ENCODE measurements around the gene AHCYL2.
"Not testable (repeated sequence)": the region's sequence is repeated elsewhere in the genome, so short reads cannot be mapped to it uniquely, and the experiment has no call there.

The AHCYL2 gene

GRCh38 chr7:129292861-129293260 is 68.0 kb downstream of the AHCYL2 start:
- DNase-seq (ENCODE audit: low spot score) = no peak

GRCh38 chr7:129295015-129295423 is 70.2 kb downstream of the AHCYL2 start:
- no peak for DNase-seq (ENCODE audit: low spot score)

DNA sequence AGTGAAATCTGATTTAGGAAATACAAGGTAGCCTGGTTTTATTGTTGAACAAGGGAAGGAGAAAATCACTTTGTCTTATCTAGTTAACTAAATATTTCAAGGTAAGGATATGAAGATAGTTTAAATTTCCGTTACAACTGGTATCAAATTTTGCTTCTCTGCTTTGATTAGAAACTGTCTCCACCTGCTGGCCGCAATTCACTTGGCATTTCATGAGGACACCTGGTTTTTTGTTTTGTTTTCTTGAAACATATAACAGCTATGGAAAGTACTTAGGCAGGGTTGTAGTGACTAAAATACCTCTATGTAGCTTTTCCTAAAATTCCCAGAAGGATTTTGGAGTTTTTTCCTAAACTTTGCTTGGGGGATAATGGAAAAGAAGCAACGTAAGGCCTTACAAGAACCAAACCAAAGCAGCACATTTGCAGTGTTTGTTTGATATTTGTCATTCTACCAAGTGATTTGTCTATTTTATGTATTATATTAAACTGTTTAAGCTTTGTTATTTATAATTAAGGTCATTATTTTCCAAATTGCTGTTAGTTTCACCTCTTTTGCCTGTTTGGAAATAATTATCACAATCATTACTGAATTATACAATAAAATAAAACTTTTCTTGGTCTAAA is 73.6 kb downstream of the AHCYL2 start:
- peak; percentile 38 for DNase-seq (ENCODE audit: low spot score)

- no peak for DNase-seq (ENCODE audit: low spot score)
These were observed 75.1 kb downstream of the AHCYL2 start for GRCh38 chr7:129299889-129300288.

DNA sequence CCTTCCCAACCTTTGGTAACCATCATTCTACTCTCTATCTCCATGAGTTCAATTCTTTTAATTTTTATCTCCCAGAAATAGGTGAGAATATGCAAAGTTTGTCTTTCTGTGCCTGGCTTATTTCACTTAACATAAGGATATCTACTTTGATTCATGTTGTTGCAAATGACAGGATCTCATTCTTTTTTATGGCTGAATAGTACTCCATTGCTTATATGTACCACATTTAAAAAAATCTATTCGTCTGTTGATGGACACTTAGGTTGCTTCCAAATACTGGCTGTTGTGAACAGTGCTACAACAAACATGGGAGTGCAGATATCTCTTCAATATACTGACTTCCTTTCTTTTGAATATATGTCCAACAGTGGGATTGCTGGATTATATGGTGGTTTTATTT is 75.5 kb downstream of the AHCYL2 start:
- not testable (repeated sequence) for DNase-seq (ENCODE audit: low spot score)

DNA sequence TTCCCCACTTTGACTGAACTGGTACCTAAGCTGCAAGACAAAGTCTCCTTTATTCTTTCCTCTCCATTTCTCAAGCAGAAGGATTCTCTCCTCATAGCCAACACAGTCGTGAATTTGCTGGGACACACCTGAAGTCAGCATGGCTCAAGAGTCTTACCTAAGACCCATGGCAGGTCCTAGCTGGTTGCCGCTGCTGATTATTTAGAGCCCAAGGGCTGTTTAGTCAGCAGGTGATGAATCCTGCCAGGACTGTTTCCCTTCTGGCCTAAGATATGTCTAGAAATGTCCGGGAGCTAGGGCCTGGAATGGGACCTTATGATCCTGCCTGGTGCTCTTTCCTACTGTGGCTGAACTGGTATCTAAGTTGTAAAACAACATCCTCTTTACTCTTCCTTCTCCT is 82.8 kb downstream of the AHCYL2 start:
- no peak for DNase-seq (ENCODE audit: low spot score)

GRCh38 chr7:129308047-129308446 is 83.2 kb downstream of the AHCYL2 start:
- no peak for DNase-seq (ENCODE audit: low spot score)

DNA sequence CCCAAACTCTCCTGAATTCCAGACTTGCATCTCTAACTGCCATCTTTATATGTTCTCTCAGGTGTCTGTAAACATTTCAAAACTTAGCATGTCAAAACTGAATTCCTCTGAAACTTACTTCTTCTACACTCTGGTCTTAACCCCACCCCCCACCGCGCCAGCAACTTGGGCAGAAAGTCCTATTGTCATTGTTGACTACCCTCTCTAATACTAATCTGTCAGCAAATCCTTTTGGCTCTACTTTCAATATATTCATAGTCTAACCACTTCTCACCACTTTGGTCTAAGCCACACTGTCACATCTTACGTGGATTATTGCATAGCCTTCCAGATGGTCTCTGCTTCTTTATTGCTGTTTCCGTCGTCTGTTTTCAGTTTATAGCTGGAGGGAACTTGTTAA is 86.6 kb downstream of the AHCYL2 start:
- DNase-seq (ENCODE audit: low spot score) = no peak

GRCh38 chr7:129313282-129313681 is 88.5 kb downstream of the AHCYL2 start:
- DNase-seq (ENCODE audit: low spot score) = no peak

- no peak for DNase-seq (ENCODE audit: low spot score)
These were observed 91.1 kb downstream of the AHCYL2 start for GRCh38 chr7:129315960-129316359.

- no peak for DNase-seq (ENCODE audit: low spot score)
These were observed 92.6 kb downstream of the AHCYL2 start for GRCh38 chr7:129317450-129317849.

GRCh38 chr7:129327076-129327475 is 102.2 kb downstream of the AHCYL2 start:
- no peak for DNase-seq (ENCODE audit: low spot score)

- no peak for DNase-seq (ENCODE audit: low spot score)
These were observed 107.6 kb downstream of the AHCYL2 start for GRCh38 chr7:129332254-129333035.

- no peak for DNase-seq (ENCODE audit: low spot score)
These were observed 109.6 kb downstream of the AHCYL2 start for GRCh38 chr7:129334473-129334872.

GRCh38 chr7:129338450-129338849 is 113.6 kb downstream of the AHCYL2 start:
- DNase-seq (ENCODE audit: low spot score) = no peak

DNA sequence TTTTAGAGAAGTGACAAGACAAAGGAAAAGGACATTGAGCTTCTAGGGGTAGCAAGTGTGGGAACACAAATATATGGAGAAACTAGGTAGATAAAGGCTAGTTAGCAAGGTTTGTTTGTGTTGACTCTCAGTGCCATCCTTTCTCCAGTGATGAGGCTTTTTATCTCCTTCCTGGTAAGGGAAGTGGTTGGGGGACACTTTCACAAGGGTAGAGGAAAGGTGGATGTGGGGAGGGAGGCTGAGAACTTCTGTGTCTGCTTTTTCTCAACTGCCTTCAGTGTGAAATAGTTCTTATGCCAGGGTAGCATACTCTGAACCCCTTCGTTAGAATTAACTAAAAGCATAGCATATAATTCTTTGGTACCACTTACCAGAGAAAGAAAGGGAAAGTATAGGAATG is 116.4 kb downstream of the AHCYL2 start:
- no peak for DNase-seq (ENCODE audit: low spot score)

DNA sequence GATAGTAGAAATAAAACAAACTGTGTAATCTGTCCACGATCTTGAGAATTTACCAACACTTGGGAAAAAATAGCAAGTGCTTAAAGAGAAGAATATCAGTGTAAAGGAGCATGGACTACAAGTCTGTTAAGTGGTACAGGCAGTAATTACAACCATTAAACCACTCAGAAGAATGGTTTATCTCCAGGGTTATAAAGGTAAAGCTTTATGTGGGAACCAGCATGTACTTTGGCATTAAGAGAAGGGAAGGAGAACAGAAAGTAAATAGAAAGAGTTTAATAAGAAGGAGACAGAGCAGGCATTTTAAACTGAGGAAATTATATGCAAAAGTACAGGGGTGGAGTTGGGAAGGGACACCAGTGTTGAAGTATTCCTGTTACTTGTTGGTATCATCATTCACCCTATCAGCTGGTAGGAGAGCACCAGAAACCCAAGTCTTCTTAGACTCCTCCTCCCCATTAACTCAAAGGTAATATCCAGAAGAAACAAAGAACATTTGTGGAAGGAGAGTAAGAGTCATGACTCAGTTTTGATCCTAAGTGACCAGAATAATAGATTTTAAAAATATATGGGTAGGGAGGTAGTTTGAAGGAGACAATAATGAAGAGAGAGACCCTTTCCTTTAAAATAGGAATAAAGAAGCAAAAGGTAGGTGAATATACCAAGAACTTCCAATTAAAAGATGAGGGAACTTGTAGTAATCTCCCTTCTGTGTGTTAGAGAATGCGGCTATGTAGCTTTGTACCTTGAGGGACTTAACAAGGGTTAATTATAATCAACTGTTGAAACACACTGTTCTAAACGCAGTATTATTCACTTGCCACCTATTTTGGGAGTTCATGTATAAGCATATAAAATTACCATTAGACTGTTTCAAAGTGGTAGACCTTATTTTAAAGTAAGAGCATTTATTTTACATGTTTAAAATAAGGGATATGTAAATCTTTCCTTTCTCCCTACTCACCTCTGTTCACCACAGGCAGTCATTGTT is 117.3 kb downstream of the AHCYL2 start:
- no peak for DNase-seq (ENCODE audit: low spot score)

DNA sequence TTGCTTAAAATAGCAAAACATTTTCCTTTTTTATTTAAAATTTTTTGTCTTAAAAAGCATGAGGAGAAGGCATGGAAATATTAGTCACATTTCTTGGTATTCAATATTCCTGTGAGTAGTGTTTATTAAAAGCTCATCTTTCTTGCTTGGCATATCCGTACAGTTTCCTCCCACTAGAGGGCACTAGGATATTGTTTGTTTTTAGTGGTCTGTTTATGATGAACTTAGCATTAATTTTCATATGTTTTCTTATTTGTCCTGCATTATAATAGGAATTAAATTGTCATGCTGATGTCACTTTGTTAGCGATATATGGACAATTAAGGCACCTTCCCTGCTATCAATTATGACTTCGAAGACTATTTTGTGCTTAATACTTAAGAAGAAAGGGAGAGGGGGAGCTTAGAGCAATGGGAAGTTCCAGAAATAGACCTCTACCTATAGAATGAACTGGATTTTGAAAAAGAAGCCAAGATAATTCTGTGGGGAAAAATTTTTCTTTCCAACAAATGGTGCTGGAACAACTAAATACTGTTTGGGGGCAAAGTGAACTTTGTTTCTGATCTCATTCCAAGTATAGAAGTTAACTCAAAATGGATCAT is 118.4 kb downstream of the AHCYL2 start:
- DNase-seq (ENCODE audit: low spot score) = peak; percentile 35

DNA sequence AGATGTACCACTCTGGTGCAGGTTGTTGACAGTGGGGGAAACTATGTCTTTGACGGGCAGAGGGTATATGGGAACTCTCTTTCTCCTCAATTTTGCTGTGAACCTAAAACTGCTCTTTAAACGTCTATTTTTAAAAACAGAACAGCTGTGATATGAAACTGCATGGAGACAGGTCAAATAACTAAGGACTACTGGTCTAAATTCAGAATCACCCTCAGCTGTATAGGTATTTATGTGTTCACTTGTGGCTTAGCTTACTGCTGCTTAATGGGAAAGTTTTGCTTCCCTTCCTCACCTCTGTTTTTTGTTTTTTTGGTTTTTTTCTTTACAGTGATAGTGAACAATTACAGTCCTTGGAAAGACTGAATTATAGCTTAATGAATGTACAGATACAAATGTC is 122.5 kb downstream of the AHCYL2 start:
- no peak for DNase-seq (ENCODE audit: low spot score)

GRCh38 chr7:129348023-129348740 is 123.4 kb downstream of the AHCYL2 start:
- no peak for DNase-seq (ENCODE audit: low spot score)

- no peak for DNase-seq (ENCODE audit: low spot score)
These were observed 126.5 kb downstream of the AHCYL2 start for GRCh38 chr7:129351320-129351719.

Data from germinal center (tissue), 1 donor.